DND-41 (cell line): ENCODE measurements around the gene SERPINB6.

Source experiments
- CTCF ChIP-seq: IDR thresholded peaks from 2 replicates; pipeline ENCODE4 v1.5.1; 2012; ENCODE audit warnings: borderline replicate concordance, low read length, moderate library complexity, mild to moderate bottlenecking; ENCODE audit not compliant: poor library complexity, severe bottlenecking; ENCODE audit errors: extremely low read depth
- EZH2 ChIP-seq: IDR thresholded peaks from 3 replicates; pipeline ENCODE4 v1.6.1; 2012; ENCODE audit warnings: borderline replicate concordance, low read depth, mild to moderate bottlenecking, moderate library complexity, low read length, inconsistent platforms; ENCODE audit not compliant: severe bottlenecking

- TF ChIP-seq EZH2 (no peak), CTCF (no peak)
These were observed 43.8 kb upstream of the SERPINB6 start for GRCh38 chr6:3015144-3015543.
